Daoy (cell line): Measurements from ENCODE around the gene LOXL1. TPM values are rescaled to one million over a fixed set of nuclear protein-coding genes. Genes with fewer than 3 reads are reported as not detected.
A peak's percentile ranks its signal among the peaks of the same experiment; 100 is the strongest.
"Not testable (repeated sequence)": the region's sequence is repeated elsewhere in the genome, so short reads cannot be mapped to it uniquely, and the experiment has no call there.

Source experiments
- DNase-seq: peaks from one replicate; pipeline ENCODE4 v3.0.0-alpha.2; 2015; ENCODE audit warnings: low read depth
- total RNA-seq: library from RNA; depleted of rRNA; stranded (reverse); fragments of >200 nt; shearing (Covaris generic); gene quantifications from 2 replicates; pipeline ENCODE4 v1.2.3, GENCODE V29; 2014

LOXL1 gene
- total RNA-seq, 1 experiment from 2014 or later, result 125 TPM

GRCh38 chr15:73952913-73953750 lies 26.9 kb downstream of the LOXL1 start:
- DNase-seq, result no peak

- no peak for DNase-seq
Observed at GRCh38 chr15:73954188-73955145, 28.2 kb downstream of the LOXL1 start.

- no peak for DNase-seq
Observed at GRCh38 chr15:73955326-73955725, 29.1 kb downstream of the LOXL1 start.

GRCh38 chr15:73955861-73956742 lies 29.8 kb downstream of the LOXL1 start:
- DNase-seq, result no peak

- peak; percentile 98 for DNase-seq
Observed at GRCh38 chr15:73956743-73957135, 30.5 kb downstream of the LOXL1 start.

GRCh38 chr15:73957276-73957675 lies 31.0 kb downstream of the LOXL1 start:
- DNase-seq, result peak; percentile 73

GRCh38 chr15:73957785-73958184 lies 31.5 kb downstream of the LOXL1 start:
- DNase-seq, result no peak

GRCh38 chr15:73959012-73959581 lies 32.8 kb downstream of the LOXL1 start:
- peak; percentile 53 for DNase-seq

GRCh38 chr15:73959801-73960200 lies 33.5 kb downstream of the LOXL1 start:
- no peak for DNase-seq

- not testable (repeated sequence) for DNase-seq
Observed at GRCh38 chr15:73960472-73961070, 34.3 kb downstream of the LOXL1 start.

GRCh38 chr15:73962433-73962832 lies 36.2 kb downstream of the LOXL1 start:
- DNase-seq, result no peak

GRCh38 chr15:73964736-73965093 lies 38.5 kb downstream of the LOXL1 start:
- peak; percentile 83 for DNase-seq

GRCh38 chr15:73965094-73965757 lies 39.0 kb downstream of the LOXL1 start:
- no peak for DNase-seq

GRCh38 chr15:73965758-73966113 lies 39.5 kb downstream of the LOXL1 start:
- no peak for DNase-seq

GRCh38 chr15:73968461-73968860 lies 42.2 kb downstream of the LOXL1 start:
- no peak for DNase-seq

- DNase-seq, result no peak
Observed at GRCh38 chr15:73969151-73969759, 43.0 kb downstream of the LOXL1 start.

GRCh38 chr15:73972984-73973682 lies 46.9 kb downstream of the LOXL1 start:
- DNase-seq, result peak; percentile 86

- DNase-seq, result not testable (repeated sequence)
Observed at GRCh38 chr15:73973683-73974200, 47.5 kb downstream of the LOXL1 start.
